ENCODE measurements around the gene ADGRF5.

DNA sequence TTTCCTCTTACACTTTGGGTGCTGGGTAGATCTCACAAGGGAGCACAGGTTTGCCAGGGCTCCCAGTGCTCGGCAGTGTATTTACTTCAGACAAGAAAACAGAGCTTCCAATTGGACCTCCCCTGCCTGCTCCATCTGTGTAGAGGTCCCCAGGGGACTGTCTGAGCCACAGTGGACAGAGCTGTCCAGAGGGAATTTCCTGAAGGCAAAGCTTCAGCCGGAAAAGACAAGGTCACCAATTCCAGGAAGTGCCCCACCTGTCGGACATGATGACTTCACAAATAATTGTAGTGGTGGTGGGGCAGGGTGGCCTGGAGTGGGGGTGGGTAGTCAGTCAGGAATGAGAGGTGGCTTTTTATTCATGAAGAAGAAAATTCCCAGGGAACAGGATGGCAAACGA, 18.6 kb downstream of the ADGRF5 start:
- no peak for TF ChIP-seq GATA2 (IDR thresholded peaks at IDR 0.05; ENCODE audit: low read depth, low read length)
- TF ChIP-seq GATA3 (IDR thresholded peaks at IDR 0.05; ENCODE audit: low read depth, low read length) = no peak

Data from SH-SY5Y (cell line).